ENCODE results near the gene PROB1.
"Not testable (repeated sequence)": the region's sequence is repeated elsewhere in the genome, so short reads cannot be mapped to it uniquely, and the experiment has no call there.

Gene PROB1

GRCh38 chr5:139394654-139395566 lies at the start of gene PROB1:
PROB1 (minus strand) TSS chr5:139395104; CDS start chr5:139395081, 23 bp downstream.
- Histone ChIP-seq H3K27ac (ENCODE audit: poor library complexity, severe bottlenecking) (no peak within 1 kb of the TSS), H3K4me3 (ENCODE audit: severe bottlenecking) (no peak within 1 kb of the TSS), H3K36me3 (ENCODE audit: low read depth) (no peaks in the 10 kb centered on the region), H3K27me3 (ENCODE audit: insufficient read depth, poor library complexity, severe bottlenecking) (no peaks in the 10 kb centered on the region), H3K9me3 (ENCODE audit: severe bottlenecking) (no peaks in the 10 kb centered on the region), H3K4me1 (ENCODE audit: insufficient read depth, poor library complexity, severe bottlenecking) (peaks cover 12% of the 10 kb centered on the region)
- ATAC-seq (ENCODE audit: low read depth): no peak
- no peak for TF ChIP-seq CTCF (IDR thresholded peaks at IDR 0.05; ENCODE audit: poor library complexity, severe bottlenecking)
- no peak for DNase-seq (ENCODE audit: low spot score)

GRCh38 chr5:139443831-139444453 lies 49.0 kb upstream of the PROB1 start:
- H3K27me3 ChIP-seq (ENCODE audit: insufficient read depth, poor library complexity, severe bottlenecking): no peaks in the 10 kb centered on the region
- TF ChIP-seq CTCF (IDR thresholded peaks at IDR 0.05; ENCODE audit: poor library complexity, severe bottlenecking): no peak
- peak overlapping the region; percentile 65 for H3K27ac ChIP-seq (ENCODE audit: poor library complexity, severe bottlenecking)
- peaks cover 27% of the 10 kb centered on the region for H3K4me1 ChIP-seq (ENCODE audit: insufficient read depth, poor library complexity, severe bottlenecking)
- no peaks in the 10 kb centered on the region for H3K9me3 ChIP-seq (ENCODE audit: severe bottlenecking)
- peak; percentile 60 for ATAC-seq (ENCODE audit: low read depth)
- no peak for DNase-seq (ENCODE audit: low spot score)
- no peak overlapping the region for H3K4me3 ChIP-seq (ENCODE audit: severe bottlenecking)
- H3K36me3 ChIP-seq (ENCODE audit: low read depth): no peaks in the 10 kb centered on the region

- not testable (repeated sequence) for H3K27ac ChIP-seq (ENCODE audit: poor library complexity, severe bottlenecking)
- peak; percentile 59 for DNase-seq (ENCODE audit: low spot score)
Observed at GRCh38 chr5:139440416-139440815, 45.5 kb upstream of the PROB1 start.

GRCh38 chr5:139439013-139439903 lies 44.4 kb upstream of the PROB1 start, which contains the start of gene DNAJC18:
DNAJC18 (minus strand) TSS chr5:139439525; CDS start chr5:139439445, 80 bp downstream.
- DNase-seq (ENCODE audit: low spot score) (peak; percentile 94), ATAC-seq (ENCODE audit: low read depth) (peak; percentile 92)
- Histone ChIP-seq H3K9me3 (ENCODE audit: severe bottlenecking) (no peaks in the 10 kb centered on the region), H3K27ac (ENCODE audit: poor library complexity, severe bottlenecking) (peak within 1 kb of the TSS; percentile 39), H3K4me3 (ENCODE audit: severe bottlenecking) (peak within 1 kb of the TSS; percentile 93), H3K36me3 (ENCODE audit: low read depth) (peaks cover 4% of the 10 kb centered on the region; the same call in 1 of the 2 replicates), H3K4me1 (ENCODE audit: insufficient read depth, poor library complexity, severe bottlenecking) (peaks cover 11% of the 10 kb centered on the region), H3K27me3 (ENCODE audit: insufficient read depth, poor library complexity, severe bottlenecking) (no peaks in the 10 kb centered on the region)
- no peak for TF ChIP-seq CTCF (IDR thresholded peaks at IDR 0.05; ENCODE audit: poor library complexity, severe bottlenecking)

More at GRCh38 chr5:139440416-139440815, 45.5 kb upstream of the PROB1 start:
- H3K27me3 ChIP-seq (ENCODE audit: insufficient read depth, poor library complexity, severe bottlenecking); H3K9me3 ChIP-seq (ENCODE audit: severe bottlenecking); H3K36me3 ChIP-seq (ENCODE audit: low read depth); H3K4me3 ChIP-seq (ENCODE audit: severe bottlenecking); ATAC-seq (ENCODE audit: low read depth): not testable (repeated sequence)
- H3K4me1 ChIP-seq (ENCODE audit: insufficient read depth, poor library complexity, severe bottlenecking): peaks cover 22% of the 10 kb centered on the region

DNA sequence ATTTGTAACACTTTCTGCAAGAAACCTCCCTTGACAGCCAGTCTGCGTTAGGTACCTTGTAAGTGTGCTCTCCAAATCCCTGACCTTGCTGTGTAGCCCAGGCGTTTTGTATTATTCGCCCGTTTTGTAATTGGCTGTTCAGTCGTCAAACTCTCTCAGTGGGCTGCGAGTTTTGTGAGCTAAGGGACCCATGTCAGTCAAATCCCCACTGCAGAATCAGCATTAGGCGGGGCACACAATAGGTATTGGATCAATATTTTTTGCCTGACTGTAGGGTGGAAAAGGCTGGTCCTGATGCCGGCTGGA lies 43.8 kb upstream of the PROB1 start:
- no peak for DNase-seq (ENCODE audit: low spot score)
- Histone ChIP-seq H3K27me3 (ENCODE audit: insufficient read depth, poor library complexity, severe bottlenecking) (no peaks in the 10 kb centered on the region), H3K36me3 (ENCODE audit: low read depth) (peaks cover 4% of the 10 kb centered on the region; the same call in 1 of the 2 replicates), H3K9me3 (ENCODE audit: severe bottlenecking) (no peaks in the 10 kb centered on the region), H3K4me3 (ENCODE audit: severe bottlenecking) (peak overlapping the region; percentile 93), H3K4me1 (ENCODE audit: insufficient read depth, poor library complexity, severe bottlenecking) (peaks cover 5% of the 10 kb centered on the region), H3K27ac (ENCODE audit: poor library complexity, severe bottlenecking) (peak overlapping the region; percentile 39)
- no peak for TF ChIP-seq CTCF (IDR thresholded peaks at IDR 0.05; ENCODE audit: poor library complexity, severe bottlenecking)
- no peak for ATAC-seq (ENCODE audit: low read depth)

Measured in RWPE2 (cell line).